Measurements from ENCODE around the gene CDCP2.
"Not testable (repeated sequence)": the region's sequence is repeated elsewhere in the genome, so short reads cannot be mapped to it uniquely, and the experiment has no call there.

The CDCP2 gene

GRCh38 chr1:54167422-54168139 lies 14.8 kb upstream of the CDCP2 start:
- DNase-seq: no peak

- DNase-seq: not testable (repeated sequence)
These were observed 13.6 kb upstream of the CDCP2 start for GRCh38 chr1:54166357-54166756.

- no peak for DNase-seq
These were observed 12.3 kb upstream of the CDCP2 start for GRCh38 chr1:54165146-54165545.

GRCh38 chr1:54163573-54163972 lies 10.8 kb upstream of the CDCP2 start:
- DNase-seq: no peak

GRCh38 chr1:54163051-54163450 lies 10.3 kb upstream of the CDCP2 start:
- no peak for DNase-seq

GRCh38 chr1:54161495-54162168 lies 8.8 kb upstream of the CDCP2 start:
- DNase-seq: no peak

GRCh38 chr1:54160351-54160750 lies 7.6 kb upstream of the CDCP2 start:
- DNase-seq: no peak

- no peak for DNase-seq
These were observed 7.0 kb upstream of the CDCP2 start for GRCh38 chr1:54159733-54160316.

GRCh38 chr1:54158071-54158470 lies 5.3 kb upstream of the CDCP2 start:
- no peak for DNase-seq

GRCh38 chr1:54157401-54157800 lies 4.6 kb upstream of the CDCP2 start:
- no peak for DNase-seq

- no peak for DNase-seq
These were observed 4.2 kb upstream of the CDCP2 start for GRCh38 chr1:54156986-54157385.

- DNase-seq: no peak
These were observed 3.4 kb upstream of the CDCP2 start for GRCh38 chr1:54156201-54156600.

- peak; percentile 31 for DNase-seq
These were observed 987 bp upstream of the CDCP2 start for GRCh38 chr1:54153535-54154439.

- no peak for DNase-seq
These were observed 1.8 kb downstream of the CDCP2 start for GRCh38 chr1:54151013-54151412.

- DNase-seq: no peak
These were observed 3.1 kb downstream of the CDCP2 start for GRCh38 chr1:54149734-54150133.

GRCh38 chr1:54144366-54144765 lies 8.4 kb downstream of the CDCP2 start:
- no peak for DNase-seq

GRCh38 chr1:54142146-54142900 lies 10.5 kb downstream of the CDCP2 start:
- no peak for DNase-seq

- DNase-seq: no peak
These were observed 13.1 kb downstream of the CDCP2 start for GRCh38 chr1:54139711-54140110.

- DNase-seq: no peak
These were observed 13.8 kb downstream of the CDCP2 start for GRCh38 chr1:54138994-54139393.

- DNase-seq: no peak
These were observed 15.2 kb downstream of the CDCP2 start for GRCh38 chr1:54137534-54138061.

- DNase-seq: no peak
These were observed 15.8 kb downstream of the CDCP2 start for GRCh38 chr1:54136963-54137533.

Data from NCI-H187 treated with DMSO at 0.1 percent for 48 hours (cell line).